Kidney (tissue), 14 donors: ENCODE measurements around the gene TIMP3. TPM values are rescaled to one million over a fixed set of nuclear protein-coding genes. Genes with fewer than 3 reads are reported as not detected.

Experiments used
- DNase-seq, 5 donors: peaks; one replicate each; pipeline ENCODE4 v3.0.0-alpha.2; 2013 to 2020
- FAIRE-seq: peaks from 2 replicates; lab custom pipeline; 2012; peaks lifted over from hg19 to GRCh38; lab: Jason Lieb, UNC
- H3K27ac ChIP-seq, 2 donors: one replicate each; pipeline ENCODE4 v1.7.0; 2013; ENCODE audit warnings: low read depth in 2 of 2, low read length in 2 of 2, inconsistent platforms in 1 of 2
- H3K27me3 ChIP-seq: one replicate; pipeline ENCODE4 v1.7.1; 2013; ENCODE audit warnings: low read length, inconsistent platforms; ENCODE audit not compliant: control insufficient read depth, insufficient read depth
- H3K36me3 ChIP-seq, 3 donors: one replicate each; pipeline versions ENCODE4 v1.7.0 to v1.7.1; 2013; ENCODE audit warnings: low read length in 3 of 3, control low read depth in 1 of 3, inconsistent platforms in 1 of 3; ENCODE audit not compliant: insufficient read depth in 3 of 3, control insufficient read depth in 2 of 3
- H3K4me1 ChIP-seq, 3 donors: one replicate each; pipeline versions ENCODE4 v1.7.0 to v1.7.1; 2013; ENCODE audit warnings: low read length in 3 of 3, inconsistent platforms in 1 of 3, low read depth in 1 of 3; ENCODE audit not compliant: control insufficient read depth in 2 of 3, insufficient read depth in 2 of 3
- H3K4me3 ChIP-seq, 3 donors: one replicate each; pipeline versions ENCODE4 v1.7.0 to v1.8.1; 2013; ENCODE audit warnings: low read length in 3 of 3, control low read depth in 1 of 3, inconsistent platforms in 1 of 3
- H3K9ac ChIP-seq, 3 donors: one replicate each; pipeline versions ENCODE4 v1.7.0 to v1.7.1; 2013; ENCODE audit warnings: low read length in 3 of 3, control low read depth in 1 of 3, inconsistent platforms in 1 of 3
- H3K9me3 ChIP-seq, 3 donors: one replicate each; pipeline versions ENCODE4 v1.7.0 to v1.7.1; 2013; ENCODE audit warnings: low read length in 3 of 3, control low read depth in 1 of 3, inconsistent platforms in 1 of 3; ENCODE audit not compliant: control insufficient read depth in 2 of 3, insufficient read depth in 1 of 3
- intact Hi-C: fragments of 100-400 bp; cut with DNase I; formaldehyde crosslinking; loops from one replicate; pipeline ENCODE4 v1.11.1; 2022
- polyA plus RNA-seq: library from polyadenylated mRNA; stranded (reverse); fragments of 350-450 nt; fragmentation: Illumina TruSeq; extraction: RNeasy Lipid Tissue Mini Kit (QIAGEN cat#74804); gene quantifications from one replicate; pipeline ENCODE4 v1.2.3, GENCODE V29; 2014; ENCODE audit warnings: low read depth, low replicate concordance; ENCODE audit not compliant: insufficient read depth
- total RNA-seq: library from RNA; stranded (reverse); fragmentation: NEBNext Ultra II Directional; extraction: Animal tissue kit (Norgen Biotek cat#: 25700); gene quantifications from one replicate; pipeline ENCODE4 v1.2.1, GENCODE V29; 2021
- TF ChIP-seq, protein P1 (sequence below): IDR thresholded peaks from 3 replicates; pipeline ENCODE4 v1.5.1; 2012; ENCODE audit warnings: mild to moderate bottlenecking, moderate library complexity, borderline replicate concordance; ENCODE audit not compliant: insufficient read depth; ENCODE audit errors: extremely low read depth
- donor health status: control.
- donor health status: control.
- donor health status: control.
- donor health status: control.
- donor health status: control.
- donor health status: DM: yes; HTN: yes; CAD: no.
- donor health status: Normal renal cell carcinoma (clear cell type).

The TIMP3 gene
- total and polyA plus RNA-seq, 2 donors from 2014 or later: 198 to 818 TPM

DNA sequence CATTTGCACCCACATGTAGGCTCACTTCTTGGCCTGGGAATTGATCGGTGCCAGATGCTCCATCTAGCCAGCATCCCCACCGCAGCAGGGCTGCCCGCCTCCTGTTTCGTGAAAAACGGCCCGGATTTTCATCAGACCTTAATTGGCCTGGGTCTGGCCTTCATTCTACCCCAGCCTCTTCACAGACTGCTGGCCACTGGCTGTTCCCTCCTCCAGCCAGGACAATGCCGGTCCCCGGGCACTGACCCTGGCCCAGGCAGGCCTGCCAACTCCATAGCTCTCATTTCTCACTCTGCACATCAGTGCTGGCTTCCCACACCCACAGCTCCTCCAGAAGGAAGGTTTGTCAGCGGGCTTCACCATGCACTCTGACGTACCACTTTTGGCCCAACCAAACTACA lies 27.9 kb downstream of the TIMP3 start:
- peaks cover 0 to 14% (median 3%) of the 10 kb centered on the region in 3 donors for H3K36me3 ChIP-seq
- no peak overlapping the region for H3K4me3 ChIP-seq
- no peaks in the 10 kb centered on the region for H3K9me3 ChIP-seq
- H3K27me3 ChIP-seq: no peaks in the 10 kb centered on the region
- TF ChIP-seq, protein P1, sequence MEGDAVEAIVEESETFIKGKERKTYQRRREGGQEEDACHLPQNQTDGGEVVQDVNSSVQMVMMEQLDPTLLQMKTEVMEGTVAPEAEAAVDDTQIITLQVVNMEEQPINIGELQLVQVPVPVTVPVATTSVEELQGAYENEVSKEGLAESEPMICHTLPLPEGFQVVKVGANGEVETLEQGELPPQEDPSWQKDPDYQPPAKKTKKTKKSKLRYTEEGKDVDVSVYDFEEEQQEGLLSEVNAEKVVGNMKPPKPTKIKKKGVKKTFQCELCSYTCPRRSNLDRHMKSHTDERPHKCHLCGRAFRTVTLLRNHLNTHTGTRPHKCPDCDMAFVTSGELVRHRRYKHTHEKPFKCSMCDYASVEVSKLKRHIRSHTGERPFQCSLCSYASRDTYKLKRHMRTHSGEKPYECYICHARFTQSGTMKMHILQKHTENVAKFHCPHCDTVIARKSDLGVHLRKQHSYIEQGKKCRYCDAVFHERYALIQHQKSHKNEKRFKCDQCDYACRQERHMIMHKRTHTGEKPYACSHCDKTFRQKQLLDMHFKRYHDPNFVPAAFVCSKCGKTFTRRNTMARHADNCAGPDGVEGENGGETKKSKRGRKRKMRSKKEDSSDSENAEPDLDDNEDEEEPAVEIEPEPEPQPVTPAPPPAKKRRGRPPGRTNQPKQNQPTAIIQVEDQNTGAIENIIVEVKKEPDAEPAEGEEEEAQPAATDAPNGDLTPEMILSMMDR: no peak
- intact Hi-C loops: no loop called here
- DNase-seq (peak in 1 of 5 donors; percentile 33), FAIRE-seq (no peak)
- H3K9ac ChIP-seq: no peak overlapping the region
- H3K27ac ChIP-seq: no peak overlapping the region
- peaks cover 0 to 40% (median 39%) of the 10 kb centered on the region in 3 donors for H3K4me1 ChIP-seq

DNA sequence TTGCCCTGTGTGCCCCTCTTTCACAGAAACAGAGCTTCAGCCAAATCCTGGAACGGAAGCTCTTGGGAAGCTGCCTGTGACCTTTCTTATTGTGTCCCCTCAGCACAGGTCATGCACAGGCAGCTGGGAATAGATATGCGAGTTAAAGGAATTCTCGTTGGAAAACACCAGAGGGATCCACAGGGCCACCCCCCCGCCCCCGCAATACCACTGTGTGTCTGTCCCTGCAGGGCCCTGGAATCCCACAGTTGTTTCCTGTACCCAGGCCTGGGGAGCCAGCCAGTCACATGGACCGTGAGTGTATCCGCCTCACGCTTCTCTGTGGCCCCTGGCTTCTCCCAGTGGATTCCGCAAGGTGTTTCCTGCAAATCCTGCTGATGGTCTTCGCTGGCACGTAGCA lies 29.0 kb downstream of the TIMP3 start:
- no peaks in the 10 kb centered on the region for H3K9me3 ChIP-seq
- no peak overlapping the region for H3K4me3 ChIP-seq
- FAIRE-seq (no peak), DNase-seq (peak in 4 of 5 donors; percentile 50 to 87 (median 62))
- peaks cover 0 to 21% (median 5%) of the 10 kb centered on the region in 3 donors for H3K36me3 ChIP-seq
- no peak overlapping the region for H3K27ac ChIP-seq
- peaks cover 0 to 40% (median 39%) of the 10 kb centered on the region in 3 donors for H3K4me1 ChIP-seq
- H3K27me3 ChIP-seq: no peaks in the 10 kb centered on the region
- peak overlapping the region in 1 of 3 donors; percentile 44 for H3K9ac ChIP-seq
- TF ChIP-seq, protein P1: no peak
- intact Hi-C loops: no loop called here

DNA sequence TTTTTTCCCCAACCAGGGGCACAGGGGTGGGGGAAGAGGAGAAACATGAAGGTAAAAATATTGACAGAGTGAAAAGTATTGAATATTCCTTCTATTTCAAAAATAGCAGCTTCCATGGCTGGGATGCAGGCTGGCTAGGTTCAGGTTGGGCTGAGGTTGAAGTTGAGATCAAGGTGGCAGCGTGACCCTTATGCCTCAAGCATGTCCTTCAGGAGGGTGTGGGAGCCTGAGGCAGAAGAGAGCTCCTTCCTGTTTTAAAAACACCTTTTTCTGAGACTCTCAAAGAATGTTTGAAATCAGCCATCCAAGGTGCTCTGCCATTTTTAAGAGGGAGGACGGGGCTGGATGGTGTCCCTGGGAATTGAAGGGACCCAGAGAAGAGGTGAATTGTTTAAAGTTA lies 29.5 kb downstream of the TIMP3 start:
- no peak overlapping the region for H3K27ac ChIP-seq
- no peak overlapping the region for H3K4me3 ChIP-seq
- TF ChIP-seq, protein P1: no peak
- peaks cover 0 to 21% (median 5%) of the 10 kb centered on the region in 3 donors for H3K36me3 ChIP-seq
- no peak overlapping the region for H3K9ac ChIP-seq
- DNase-seq (no peak), FAIRE-seq (no peak)
- peaks cover 0 to 40% (median 39%) of the 10 kb centered on the region in 3 donors for H3K4me1 ChIP-seq
- no peaks in the 10 kb centered on the region for H3K9me3 ChIP-seq
- no peaks in the 10 kb centered on the region for H3K27me3 ChIP-seq
- intact Hi-C loops: no loop called here

DNA sequence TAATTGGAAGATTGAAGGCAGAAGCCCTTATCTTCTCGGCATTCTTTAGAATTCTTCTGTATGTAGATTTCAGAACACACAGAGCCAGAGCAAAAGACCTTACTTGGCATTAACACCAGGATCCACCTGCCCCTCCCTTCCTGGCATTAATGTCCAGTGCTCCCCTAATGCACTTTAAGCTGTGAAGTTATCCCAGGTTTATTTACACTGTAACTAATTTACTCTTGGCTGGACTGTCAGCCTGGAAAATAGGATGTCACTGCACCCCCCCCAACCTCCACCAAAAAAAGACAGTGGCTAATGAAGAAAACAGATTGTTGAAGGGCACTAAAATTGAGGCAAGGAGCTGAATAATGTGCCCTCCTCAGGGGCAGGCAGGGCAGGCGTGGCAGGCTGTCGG lies 30.1 kb downstream of the TIMP3 start:
- Histone ChIP-seq H3K9ac (no peak overlapping the region), H3K4me3 (no peak overlapping the region), H3K27me3 (no peaks in the 10 kb centered on the region), H3K4me1 (peaks cover 0 to 40% (median 36%) of the 10 kb centered on the region in 3 donors), H3K9me3 (no peaks in the 10 kb centered on the region), H3K36me3 (peaks cover 0 to 21% (median 5%) of the 10 kb centered on the region in 3 donors), H3K27ac (no peak overlapping the region)
- TF ChIP-seq, protein P1: no peak
- no peak for FAIRE-seq
- intact Hi-C loops: no loop called here
- DNase-seq: no peak
